Activated CD4-positive, alpha-beta T cell treated with anti-CD3 and anti-CD28 coated beads for 48 hours (primary cell): ENCODE results near the gene CASP12.
"Not testable (repeated sequence)": the region's sequence is repeated elsewhere in the genome, so short reads cannot be mapped to it uniquely, and the experiment has no call there.

Experiments
- DNase-seq: peaks from one replicate; pipeline ENCODE4 v3.0.0-alpha.2; 2020

Gene CASP12

GRCh38 chr11:104897891-104898684 is at the start of gene CASP12:
CASP12 (minus strand) TSS chr11:104898460.
- no peak for DNase-seq

GRCh38 chr11:104946907-104947306 is 48.6 kb upstream of the CASP12 start:
- peak; percentile 22 for DNase-seq

GRCh38 chr11:104944076-104944475 is 45.8 kb upstream of the CASP12 start:
- DNase-seq = no peak

- no peak for DNase-seq
These were observed 45.3 kb upstream of the CASP12 start for GRCh38 chr11:104943561-104943960.

- no peak for DNase-seq
These were observed 36.3 kb upstream of the CASP12 start for GRCh38 chr11:104934594-104934993.

- not testable (repeated sequence) for DNase-seq
These were observed 35.8 kb upstream of the CASP12 start for GRCh38 chr11:104934073-104934472.

- DNase-seq = no peak
These were observed 30.6 kb upstream of the CASP12 start for GRCh38 chr11:104928811-104929210.

GRCh38 chr11:104926771-104927611 is 28.7 kb upstream of the CASP12 start:
- no peak for DNase-seq

GRCh38 chr11:104925850-104926249 is 27.6 kb upstream of the CASP12 start:
- DNase-seq = no peak

GRCh38 chr11:104918113-104918824 is 20.0 kb upstream of the CASP12 start:
- no peak for DNase-seq

GRCh38 chr11:104917271-104918112 is 19.2 kb upstream of the CASP12 start:
- no peak for DNase-seq

GRCh38 chr11:104916442-104916841 is 18.2 kb upstream of the CASP12 start:
- DNase-seq = no peak

- no peak for DNase-seq
These were observed 13.8 kb upstream of the CASP12 start for GRCh38 chr11:104912102-104912501.

- DNase-seq = no peak
These were observed 9.9 kb upstream of the CASP12 start for GRCh38 chr11:104908186-104908531.

GRCh38 chr11:104907521-104908185 is 9.4 kb upstream of the CASP12 start:
- DNase-seq = no peak

- no peak for DNase-seq
These were observed 7.0 kb upstream of the CASP12 start for GRCh38 chr11:104905271-104905670.

- no peak for DNase-seq
These were observed 966 bp upstream of the CASP12 start for GRCh38 chr11:104899226-104899625.

GRCh38 chr11:104898685-104899013 is 389 bp upstream of the CASP12 start:
- no peak for DNase-seq

GRCh38 chr11:104895634-104896033 is 2.6 kb downstream of the CASP12 start:
- no peak for DNase-seq

GRCh38 chr11:104893876-104894275 is 4.4 kb downstream of the CASP12 start:
- no peak for DNase-seq

- no peak for DNase-seq
These were observed 5.3 kb downstream of the CASP12 start for GRCh38 chr11:104892723-104893511.
